NCI-H187 treated with DMSO at 0.1 percent for 48 hours (cell line): Measurements from ENCODE around the gene MAST4.

ENCODE experiments used
- DNase-seq: peaks from one replicate; lab custom pipeline; 2025; lab: John Stamatoyannopoulos, UW

Gene MAST4

GRCh38 chr5:66963559-66963971 is 367.4 kb downstream of the MAST4 start:
- DNase-seq: no peak

DNA sequence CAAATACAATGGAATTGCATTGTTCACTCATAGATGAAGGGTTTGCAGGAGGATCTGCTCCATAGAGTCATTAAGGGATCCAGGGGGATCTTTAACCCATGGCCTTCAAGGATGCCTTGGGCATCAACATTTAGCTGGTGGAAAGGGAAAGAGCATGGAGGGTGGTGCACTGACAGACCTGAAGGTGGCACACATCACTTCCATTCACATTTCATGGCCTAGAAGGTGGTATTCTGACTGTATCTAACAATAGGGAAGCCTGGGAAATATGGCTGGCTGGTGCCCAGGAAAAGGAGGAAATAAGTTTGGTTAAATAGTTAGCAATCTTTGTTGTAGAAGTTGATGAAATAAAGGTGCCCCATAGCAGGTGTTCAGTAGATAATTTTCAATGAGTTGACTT is 370.2 kb downstream of the MAST4 start:
- DNase-seq: no peak

GRCh38 chr5:66967102-66967501 is 370.9 kb downstream of the MAST4 start:
- DNase-seq: no peak

GRCh38 chr5:66967826-66968262 is 371.7 kb downstream of the MAST4 start:
- DNase-seq: no peak

GRCh38 chr5:66969484-66969883 is 373.3 kb downstream of the MAST4 start:
- DNase-seq: no peak

GRCh38 chr5:66969963-66970362 is 373.8 kb downstream of the MAST4 start:
- DNase-seq: no peak

DNA sequence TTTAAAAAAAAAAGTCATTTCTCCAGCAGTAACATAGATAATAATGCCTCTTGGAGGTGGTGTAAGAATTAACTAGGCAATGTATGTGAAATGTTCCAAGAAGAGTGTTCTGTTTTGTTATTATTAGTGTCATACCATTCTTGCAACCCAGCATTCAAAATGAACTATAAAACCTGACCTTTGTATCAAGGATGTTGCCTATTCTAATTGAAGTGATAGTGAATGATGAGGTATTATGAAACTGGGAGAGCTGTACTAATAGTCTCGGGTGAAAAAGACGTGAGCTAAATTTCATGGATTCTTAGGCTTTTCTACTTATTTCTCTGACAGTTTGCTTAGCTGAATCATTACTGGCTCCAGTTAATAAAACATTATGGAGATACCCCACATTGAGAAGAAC is 375.8 kb downstream of the MAST4 start:
- DNase-seq: no peak

DNA sequence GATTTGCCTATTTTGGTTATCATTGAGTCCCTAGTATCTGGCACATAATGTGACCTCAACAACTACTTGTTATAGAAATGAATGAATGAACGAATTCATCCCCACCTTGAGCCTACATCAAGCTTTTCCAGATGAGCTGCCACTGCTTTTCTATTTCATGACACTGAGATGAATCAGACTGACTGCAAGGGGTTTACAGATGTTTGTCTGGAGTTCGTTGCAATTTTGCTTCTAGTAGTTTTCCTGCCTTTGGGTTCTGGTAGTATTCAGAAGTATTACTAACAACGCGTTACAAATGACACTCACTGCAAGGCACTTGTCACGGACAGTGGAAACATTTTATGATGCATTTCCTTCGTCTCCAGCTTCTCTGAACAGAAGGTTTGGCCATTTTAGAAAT is 378.1 kb downstream of the MAST4 start:
- DNase-seq: no peak

GRCh38 chr5:66976108-66976507 is 379.9 kb downstream of the MAST4 start:
- no peak for DNase-seq

DNA sequence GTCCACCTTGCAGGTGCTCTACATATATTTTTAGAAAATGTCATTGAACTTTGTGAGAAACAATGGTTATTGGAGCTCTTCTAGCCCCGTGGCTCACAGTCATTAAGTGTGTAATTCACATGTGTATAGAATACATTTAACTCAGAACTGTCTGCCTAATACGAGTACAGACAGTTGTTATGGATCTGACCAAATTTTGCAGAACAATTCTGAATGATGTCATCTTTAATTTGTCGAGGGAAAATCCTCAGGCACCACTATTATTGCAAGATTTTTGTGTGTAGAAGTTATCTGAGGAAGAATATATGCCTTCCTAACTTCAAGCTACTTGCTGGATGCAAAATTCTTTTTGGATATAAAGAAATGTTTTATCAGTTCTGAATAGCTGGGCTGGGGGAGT is 383.5 kb downstream of the MAST4 start:
- DNase-seq: no peak

DNA sequence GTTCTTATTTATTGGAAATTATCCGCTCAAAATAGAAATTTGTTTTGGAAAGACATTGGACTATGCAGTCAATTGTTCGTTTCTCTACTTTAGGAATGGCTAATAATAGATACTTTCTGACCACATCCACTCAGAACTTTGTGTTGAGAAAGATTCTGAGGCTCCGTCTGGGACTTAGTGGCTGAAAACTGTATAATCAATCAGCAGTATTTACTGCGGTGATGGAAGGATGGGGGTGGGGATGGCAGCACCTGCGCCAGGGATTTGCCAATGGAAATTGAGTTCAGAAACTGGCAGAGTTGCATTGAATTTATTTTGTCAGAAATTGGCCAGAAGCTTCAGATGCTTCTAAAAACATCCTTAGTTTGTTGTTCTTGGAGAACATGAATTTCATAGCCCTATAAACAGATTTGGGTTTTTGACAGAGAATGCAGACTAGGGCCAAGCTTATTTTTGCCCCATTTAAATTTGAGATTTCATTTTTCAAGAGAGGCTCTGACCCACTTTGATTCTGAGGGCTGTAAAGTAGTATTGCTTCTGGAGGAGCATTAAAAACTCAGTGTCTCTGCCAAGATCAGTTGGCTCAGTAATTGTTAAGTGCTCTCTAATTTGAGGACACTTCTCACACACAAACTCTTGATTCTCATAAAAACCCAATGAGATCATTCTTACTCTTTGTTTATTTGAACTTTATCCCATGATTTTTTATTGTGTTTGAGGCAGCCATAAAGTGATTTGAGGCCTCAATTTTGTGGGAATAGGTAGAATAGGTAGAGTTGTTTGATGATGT is 385.3 kb downstream of the MAST4 start:
- peak; percentile 51 for DNase-seq

DNA sequence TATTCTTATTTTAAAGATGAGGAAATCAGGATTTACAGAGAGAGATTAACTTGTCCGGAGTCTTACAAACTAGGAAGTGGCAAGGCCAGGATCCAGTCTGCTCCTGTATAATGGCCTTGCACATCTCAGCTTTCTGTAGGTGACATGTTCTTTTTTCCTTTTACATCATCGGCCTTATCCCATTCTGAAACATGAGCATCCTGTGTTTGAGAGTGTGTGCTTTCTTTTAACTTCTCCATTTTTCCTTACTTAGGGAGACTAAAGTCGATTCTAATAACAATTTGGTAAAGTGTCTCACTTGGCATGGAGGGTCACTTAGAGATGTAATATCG is 385.8 kb downstream of the MAST4 start:
- DNase-seq: no peak

DNA sequence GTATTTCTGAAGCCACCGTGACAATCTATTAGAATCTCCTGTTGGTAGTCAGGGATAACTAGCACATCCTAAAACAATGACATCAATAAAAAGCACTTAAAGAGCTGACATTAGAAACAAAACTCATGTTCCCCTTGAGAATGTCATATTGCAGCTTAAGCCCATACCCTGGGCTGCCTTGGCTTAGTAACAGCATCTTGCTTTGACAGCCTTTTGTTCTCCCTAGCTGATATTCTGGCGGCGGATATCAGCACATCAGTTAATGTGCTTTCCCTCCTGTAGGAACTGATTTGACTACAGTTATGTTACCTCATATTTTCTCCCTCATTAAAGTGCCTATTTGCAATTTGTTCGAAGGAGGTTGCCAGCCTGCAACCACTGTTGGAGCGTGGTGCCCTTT is 386.3 kb downstream of the MAST4 start:
- DNase-seq: no peak

- DNase-seq: no peak
Measured at GRCh38 chr5:66985417-66985816, 389.2 kb downstream of the MAST4 start.

DNA sequence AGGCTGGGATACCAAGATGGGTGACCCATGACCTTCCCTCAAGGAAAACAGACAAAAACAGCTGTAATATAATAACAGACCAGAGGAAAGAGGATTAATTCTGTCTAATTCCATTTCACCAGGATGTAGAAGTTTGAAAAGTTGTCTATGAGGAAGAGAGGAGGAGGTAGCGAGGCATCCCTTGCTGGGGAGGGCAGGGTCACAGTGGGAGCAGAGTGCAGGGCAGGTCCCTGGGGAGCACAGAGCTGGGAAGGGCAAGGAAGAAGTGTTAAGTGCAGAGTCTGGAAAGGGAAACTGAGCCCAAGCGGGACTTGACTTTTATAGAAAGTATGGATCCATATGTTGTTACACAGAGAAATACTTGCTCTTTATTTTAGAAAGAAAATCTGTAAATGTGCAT is 389.8 kb downstream of the MAST4 start:
- no peak for DNase-seq

DNA sequence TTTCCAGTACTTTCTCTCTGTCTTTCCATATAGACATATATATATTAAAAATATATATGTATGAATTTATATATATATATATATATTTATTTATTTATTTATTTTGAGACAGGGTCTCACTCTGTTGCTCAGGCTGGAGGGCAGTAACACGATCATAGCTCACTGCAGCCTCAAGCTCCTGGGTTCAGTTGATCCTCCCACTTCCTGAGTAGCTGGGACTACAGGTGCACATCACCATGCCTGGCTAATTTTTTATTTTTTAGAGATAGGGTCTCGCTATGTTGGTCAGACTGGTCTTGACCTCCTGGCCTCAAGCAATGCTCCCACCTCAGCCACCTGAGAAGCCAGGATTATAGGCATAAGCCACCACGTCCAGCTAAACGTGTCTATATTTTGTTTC is 390.3 kb downstream of the MAST4 start:
- DNase-seq: no peak

- no peak for DNase-seq
Measured at GRCh38 chr5:66987126-66987525, 390.9 kb downstream of the MAST4 start.

GRCh38 chr5:66987540-66987939 is 391.3 kb downstream of the MAST4 start:
- no peak for DNase-seq

- peak; percentile 22 for DNase-seq
Measured at GRCh38 chr5:66987949-66988838, 392.0 kb downstream of the MAST4 start.

- DNase-seq: no peak
Measured at GRCh38 chr5:66989286-66989685, 393.1 kb downstream of the MAST4 start.

GRCh38 chr5:66989781-66990180 is 393.6 kb downstream of the MAST4 start:
- no peak for DNase-seq

DNA sequence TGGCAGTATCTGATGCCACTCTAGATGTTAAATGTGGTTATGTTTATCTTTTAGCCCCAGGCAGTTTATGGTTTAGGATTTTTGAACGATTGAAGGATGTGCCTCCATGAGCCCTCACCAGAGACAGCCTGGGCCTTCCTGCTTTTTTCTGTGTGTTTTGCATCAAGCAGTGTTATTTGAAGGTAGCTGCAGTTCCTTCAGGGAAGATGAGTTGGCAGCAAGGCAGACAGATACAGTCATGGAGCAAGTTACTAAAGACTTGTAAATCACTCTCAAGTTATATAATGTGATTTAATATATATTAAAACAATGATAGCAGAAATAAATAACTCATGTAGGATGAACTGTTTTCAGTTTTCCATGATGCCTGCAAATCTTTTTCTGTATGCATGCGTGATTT is 395.6 kb downstream of the MAST4 start:
- DNase-seq: no peak

DNA sequence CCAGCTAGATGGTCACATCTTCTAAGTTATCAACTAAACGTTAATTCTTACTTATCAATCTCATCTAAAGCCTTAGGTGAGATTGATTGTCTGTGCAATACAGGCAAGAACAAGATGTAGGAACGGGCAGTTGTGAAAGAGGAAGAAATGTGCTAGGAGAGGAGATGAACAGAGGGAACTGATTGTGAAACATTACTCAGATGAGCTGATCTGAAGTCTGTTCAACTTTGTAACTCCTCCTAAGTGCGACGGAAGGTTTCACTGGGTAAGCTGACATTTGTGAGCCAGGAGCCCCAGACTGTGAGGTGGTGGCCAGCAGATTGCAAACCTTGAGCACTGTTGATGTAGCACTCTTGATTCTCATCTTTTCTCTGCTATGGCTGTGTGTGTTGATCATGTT is 396.4 kb downstream of the MAST4 start:
- no peak for DNase-seq
